HG03108 (cell line): Measurements from ENCODE around the gene PAX8.
A peak's percentile ranks its signal among the peaks of the same experiment; 100 is the strongest.

Experiments used
- ATAC-seq: cut with Tn5 transposase; IDR thresholded peaks from one replicate; pipeline ENCODE4 v1.9.1; 2021; ENCODE audit warnings: moderate library complexity; ENCODE audit not compliant: unreplicated experiment

PAX8 gene

GRCh38 chr2:113238871-113239839 is 39.6 kb downstream of the PAX8 start:
- ATAC-seq: no peak

GRCh38 chr2:113237604-113238160 is 41.0 kb downstream of the PAX8 start:
- no peak for ATAC-seq

GRCh38 chr2:113236367-113237159 is 42.2 kb downstream of the PAX8 start:
- no peak for ATAC-seq

DNA sequence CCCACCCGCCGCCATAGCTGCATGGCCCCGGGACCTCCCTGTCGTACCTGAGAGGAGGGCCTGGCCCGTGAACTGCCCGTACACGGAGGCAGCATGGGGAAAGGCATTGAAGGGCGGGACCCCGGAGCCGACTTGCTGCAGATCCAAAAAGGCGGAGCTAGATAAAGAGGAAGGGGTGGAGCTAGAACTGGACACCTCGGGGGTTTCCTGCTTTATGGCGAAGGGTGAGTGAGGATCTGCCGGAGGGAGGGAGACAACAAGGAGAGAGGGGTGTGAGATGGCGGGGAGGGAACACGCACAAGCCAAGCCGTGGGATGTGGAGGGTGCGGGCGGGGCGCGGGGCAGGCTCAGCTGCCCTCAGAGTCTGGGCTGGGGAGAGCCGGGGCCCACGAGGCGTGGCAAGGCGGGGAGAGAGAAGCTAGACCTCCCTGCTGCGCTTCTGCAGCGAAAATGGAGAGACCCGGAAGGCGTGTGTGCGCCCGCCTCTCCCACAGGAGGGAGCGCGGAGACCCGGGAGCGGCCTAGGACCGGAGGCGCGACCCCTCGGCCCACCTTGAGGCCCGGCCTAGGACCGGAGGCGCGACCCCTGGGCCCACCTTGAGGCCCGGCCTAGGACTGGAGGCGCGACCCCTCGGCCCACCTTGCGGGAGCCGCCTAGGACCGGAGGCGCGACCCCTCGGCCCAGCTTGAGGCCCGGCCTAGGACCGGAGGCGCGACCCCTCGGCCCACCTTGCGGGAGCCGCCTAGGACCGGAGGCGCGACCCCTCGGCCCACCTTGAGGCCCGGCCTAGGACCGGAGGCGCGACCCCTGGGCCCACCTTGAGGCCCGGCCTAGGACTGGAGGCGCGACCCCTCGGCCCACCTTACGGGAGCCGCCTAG is 43.1 kb downstream of the PAX8 start:
- peak; percentile 88 for ATAC-seq

DNA sequence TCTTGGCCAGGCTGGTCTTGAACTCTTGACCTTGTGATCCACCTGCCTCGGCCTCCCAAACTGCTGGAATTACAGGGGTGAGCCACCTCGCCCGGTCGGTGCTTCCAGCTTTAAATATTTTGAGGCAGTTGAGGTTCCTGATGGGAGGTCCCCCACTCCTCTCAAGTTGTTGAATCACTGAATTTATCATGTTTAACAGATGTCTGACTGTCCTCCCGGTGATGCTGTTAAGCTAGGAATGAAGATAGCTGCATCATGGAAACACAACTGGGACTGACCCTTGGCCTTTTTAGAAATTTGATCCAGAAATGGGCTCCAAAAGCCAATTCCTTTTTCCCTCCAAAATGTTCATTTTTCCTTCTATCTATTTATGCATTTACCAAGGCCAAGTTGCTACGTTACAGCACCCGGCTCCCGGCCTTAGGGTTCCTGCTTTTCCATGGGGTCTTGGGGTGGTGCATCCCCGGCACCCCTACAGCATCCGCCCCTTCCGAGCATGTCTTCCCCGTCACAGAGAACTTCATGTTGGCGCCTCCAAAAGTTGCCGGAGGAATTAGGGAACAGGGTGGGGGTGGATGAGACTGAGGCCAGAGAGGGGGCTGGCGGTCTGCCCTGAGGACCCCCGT is 43.9 kb downstream of the PAX8 start:
- peak; percentile 22 for ATAC-seq

GRCh38 chr2:113233593-113234550 is 44.8 kb downstream of the PAX8 start:
- ATAC-seq: no peak

- no peak for ATAC-seq
These were observed 46.0 kb downstream of the PAX8 start for GRCh38 chr2:113232740-113233139.

DNA sequence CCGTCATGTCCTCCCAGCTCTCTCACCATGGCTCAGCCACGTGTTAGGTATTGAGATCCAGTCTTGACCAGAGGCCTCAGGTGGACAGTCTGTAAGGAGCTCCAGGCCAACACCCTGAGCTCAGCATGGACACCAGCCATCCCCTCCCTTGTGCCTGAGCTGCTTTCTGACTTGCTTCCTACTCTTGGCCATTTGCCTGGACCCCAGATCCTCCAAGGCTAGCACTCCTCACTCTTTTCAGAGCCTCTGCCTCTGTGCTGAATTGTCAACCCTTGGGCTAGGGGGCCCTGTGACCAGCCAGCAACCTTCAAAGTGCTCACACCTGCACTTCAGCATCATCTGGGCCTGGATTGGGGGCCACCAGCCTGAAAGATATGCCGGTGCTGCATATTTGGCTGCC is 46.6 kb downstream of the PAX8 start:
- ATAC-seq: no peak

DNA sequence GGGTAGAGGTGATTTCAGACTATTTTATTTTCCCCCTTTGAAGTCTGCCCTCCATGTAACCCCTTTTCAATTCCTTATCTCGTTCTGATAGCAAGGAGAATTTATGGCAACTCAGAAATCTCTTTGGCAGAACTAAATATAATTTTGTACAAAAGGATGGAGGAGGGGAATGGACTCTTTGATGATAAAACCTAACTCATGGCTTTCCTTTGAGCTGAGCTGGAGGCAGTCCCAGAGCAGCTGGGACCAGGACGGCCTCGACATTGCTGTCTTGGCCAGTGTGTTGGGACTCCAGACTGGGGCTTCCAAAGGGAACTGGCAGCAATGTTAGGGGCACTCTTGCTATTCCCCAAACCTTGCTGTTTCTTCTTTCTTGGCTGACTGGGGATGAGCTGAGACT is 47.7 kb downstream of the PAX8 start:
- ATAC-seq: no peak

GRCh38 chr2:113230531-113230930 is 48.2 kb downstream of the PAX8 start:
- no peak for ATAC-seq

GRCh38 chr2:113229795-113230194 is 48.9 kb downstream of the PAX8 start:
- ATAC-seq: no peak

- ATAC-seq: no peak
These were observed 49.6 kb downstream of the PAX8 start for GRCh38 chr2:113228991-113229716.

DNA sequence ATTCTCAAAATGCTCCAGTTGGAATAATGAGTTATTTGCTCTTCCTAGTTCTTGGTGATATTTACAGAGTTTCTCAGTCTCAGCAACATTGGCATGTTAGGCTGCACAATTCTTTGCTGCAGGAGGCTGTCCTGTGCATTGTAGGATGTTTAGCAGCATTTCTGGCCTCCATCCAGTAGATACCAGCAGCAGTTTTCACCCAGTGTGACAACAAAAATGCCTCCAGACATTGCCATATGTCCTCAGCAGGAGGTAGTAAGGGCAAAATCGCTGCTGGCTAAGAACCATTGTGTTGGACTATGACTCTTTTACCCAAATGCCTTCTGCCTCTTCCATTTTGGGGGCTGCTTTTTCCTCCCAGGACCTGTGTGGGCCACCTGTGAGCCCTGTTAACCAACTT is 50.4 kb downstream of the PAX8 start:
- ATAC-seq: no peak

DNA sequence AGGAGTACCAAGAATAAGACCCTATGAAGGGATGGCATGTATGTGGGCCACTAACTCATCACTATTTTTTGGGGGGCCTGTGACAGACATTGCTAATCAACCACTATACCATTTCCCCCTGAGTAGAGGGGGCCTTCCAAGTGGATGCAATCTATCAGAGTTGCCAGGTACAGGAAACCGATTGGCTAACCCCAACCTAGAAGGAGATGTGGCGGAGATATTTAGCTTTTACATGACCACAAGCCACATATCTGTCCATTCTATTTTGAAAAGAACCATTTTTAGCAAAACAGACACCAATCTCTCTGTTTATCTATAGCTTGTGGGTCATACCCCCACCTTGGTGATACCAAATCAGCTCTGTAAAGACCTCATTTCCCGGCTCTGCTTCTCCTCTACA is 51.0 kb downstream of the PAX8 start:
- no peak for ATAC-seq

- ATAC-seq: no peak
These were observed 51.4 kb downstream of the PAX8 start for GRCh38 chr2:113227290-113227689.

GRCh38 chr2:113226462-113226861 is 52.3 kb downstream of the PAX8 start:
- ATAC-seq: no peak

GRCh38 chr2:113225263-113226259 is 53.2 kb downstream of the PAX8 start:
- no peak for ATAC-seq
